B cell (primary cell): ENCODE measurements around the gene IFNA2. TPM values are rescaled to one million over a fixed set of nuclear protein-coding genes. Genes with fewer than 3 reads are reported as not detected.

Experiments
- ATAC-seq: fragments of 200-7000 bp; cut with Tn5 transposase; one replicate; pipeline ENCODE4 v1.10.0; 2021; ENCODE audit warnings: low read depth, mild to moderate bottlenecking, moderate number of reproducible peaks, moderate library complexity
- CTCF ChIA-PET: fragments of 350-600 bp; sonication (Branson Sonifier 250); formaldehyde crosslinking; loops from one replicate; lab custom pipeline; 2021; ENCODE audit warnings: antibody characterized with exemption, inconsistent platforms; lab: Charles Lee
- POLR2A ChIA-PET: fragments of 350-600 bp; sonication (Branson Sonifier 250); formaldehyde crosslinking; loops from one replicate; lab custom pipeline; 2021; ENCODE audit warnings: antibody characterized with exemption; lab: Charles Lee
- DNase-seq: peaks from one replicate; pipeline ENCODE4 v3.0.0; 2013
- H2AFZ ChIP-seq: 2 replicates; pipeline ENCODE4 v1.6.1; 2012; ENCODE audit warnings: mild to moderate bottlenecking, low read depth, low read length; ENCODE audit not compliant: insufficient read depth, poor library complexity, severe bottlenecking
- H3K27ac ChIP-seq, 2 donors: 1 replicate in 1 of 2; 2 replicates in 1 of 2; pipeline ENCODE4 v1.5.1; 2012 to 2013; ENCODE audit warnings: low read length in 2 of 2, mild to moderate bottlenecking in 2 of 2, moderate library complexity in 1 of 2
- H3K27me3 ChIP-seq, 4 experiments: fragments of 200-600 bp in 1 of 4; sonication (generic) in 1 of 4; replicated peaks in 1 of 4; 1 replicate in 2 of 4; 2 replicates in 2 of 4; pipeline versions ENCODE4 v1.6.1 to v1.7.0; 2013 to 2016; ENCODE audit warnings: low read length in 3 of 4, mild to moderate bottlenecking in 2 of 4, mixed read lengths in 1 of 4, moderate library complexity in 1 of 4; ENCODE audit not compliant: insufficient read depth in 4 of 4, control insufficient read depth in 3 of 4; ENCODE audit errors: control extremely low read depth in 1 of 4
- H3K36me3 ChIP-seq, 2 experiments: replicated peaks in 1 of 2; 1 replicate in 1 of 2; 2 replicates in 1 of 2; pipeline versions ENCODE4 v1.6.1 to v1.7.1; 2013; ENCODE audit warnings: low read length in 1 of 2; ENCODE audit not compliant: insufficient read depth in 2 of 2, control insufficient read depth in 1 of 2; ENCODE audit errors: control extremely low read depth in 1 of 2, extremely low read depth in 1 of 2
- H3K4me1 ChIP-seq, 2 donors: fragments of 200-600 bp in 1 of 2; sonication (generic) in 1 of 2; 1 replicate in 1 of 2; 2 replicates in 1 of 2; pipeline versions ENCODE4 v1.5.1 to v1.6.1; 2013 to 2017; ENCODE audit warnings: low read length in 2 of 2; ENCODE audit not compliant: control insufficient read depth in 2 of 2, insufficient read depth in 2 of 2
- H3K4me2 ChIP-seq: replicated peaks from 2 replicates; pipeline ENCODE3; 2012; ENCODE audit warnings: mild to moderate bottlenecking, low read depth, low read length; ENCODE audit not compliant: poor library complexity, severe bottlenecking
- H3K4me3 ChIP-seq, 5 experiments: fragments of 200-600 bp in 1 of 5; sonication (generic) in 1 of 5; 1 replicate in 3 of 5; 2 replicates in 2 of 5; pipeline versions ENCODE4 v1.5.1 to v1.7.0; 2011 to 2016; ENCODE audit warnings: low read length in 4 of 5, mild to moderate bottlenecking in 4 of 5, low read depth in 2 of 5, control low read depth in 1 of 5, moderate library complexity in 1 of 5; ENCODE audit not compliant: insufficient read depth in 1 of 5; ENCODE audit errors: control extremely low read depth in 1 of 5, extremely low read depth in 1 of 5
- H3K79me2 ChIP-seq: fragments of 200-600 bp; sonication (generic); one replicate; pipeline ENCODE4 v1.6.0; 2016; ENCODE audit warnings: low read length; ENCODE audit not compliant: control insufficient read depth, insufficient read depth
- H3K9ac ChIP-seq: fragments of 200-600 bp; sonication (generic); 2 replicates; pipeline ENCODE4 v1.6.1; 2017; ENCODE audit warnings: mild to moderate bottlenecking, low read length, moderate library complexity
- H3K9me3 ChIP-seq, 3 donors: one replicate each; pipeline versions ENCODE4 v1.6.1 to v1.7.1; 2013; ENCODE audit warnings: low read length in 2 of 3; ENCODE audit not compliant: control insufficient read depth in 2 of 3, insufficient read depth in 1 of 3; ENCODE audit errors: control extremely low read depth in 1 of 3
- H4K20me1 ChIP-seq: 2 replicates; pipeline ENCODE4 v1.6.0; 2012; ENCODE audit warnings: mild to moderate bottlenecking, low read length; ENCODE audit not compliant: insufficient read depth, control insufficient read depth, poor library complexity, severe bottlenecking
- H3K27ac Mint-ChIP-seq: one replicate; pipeline ENCODE4 v1.8.0; 2021; ENCODE audit warnings: mixed read lengths
- H3K27me3 Mint-ChIP-seq: one replicate; pipeline ENCODE4 v1.8.0; 2021; ENCODE audit warnings: mixed read lengths
- H3K4me1 Mint-ChIP-seq: one replicate; pipeline ENCODE4 v1.8.0; 2021; ENCODE audit warnings: mixed read lengths
- H3K4me3 Mint-ChIP-seq: one replicate; pipeline ENCODE4 v1.8.0; 2021; ENCODE audit warnings: mixed read lengths
- H3K9me3 Mint-ChIP-seq: one replicate; pipeline ENCODE4 v1.8.0; 2022; ENCODE audit warnings: mixed read lengths; ENCODE audit not compliant: insufficient read depth
- CTCF ChIP-seq: fragments of 200-600 bp; IDR thresholded peaks from one replicate; pipeline ENCODE4 v1.8.0; 2022; ENCODE audit warnings: antibody characterized with exemption, mild to moderate bottlenecking
- EZH2 ChIP-seq: IDR thresholded peaks from 2 replicates; pipeline ENCODE4 v1.6.1; 2012; ENCODE audit warnings: borderline replicate concordance, low read depth, mild to moderate bottlenecking, moderate library complexity, low read length; ENCODE audit not compliant: insufficient read depth, poor library complexity, severe bottlenecking
- WGBS: methylation state at CpG from one replicate; pipeline ENCODE4 v1.1.5; 2013; ENCODE audit warnings: missing lambda C conversion rate; ENCODE audit not compliant: insufficient coverage; 5-methylcytosine and 5-hydroxymethylcytosine counted together
- intact Hi-C: fragments of 100-400 bp; cut with micrococcal nuclease; formaldehyde crosslinking; loops from one replicate; pipeline ENCODE4 v1.10.0; 2022
- polyA plus RNA-seq: library from polyadenylated mRNA; depleted of rRNA; stranded (reverse); fragments of >200 nt; gene quantifications from 2 replicates; pipeline ENCODE4 v1.2.3, GENCODE V29; 2012
- total RNA-seq, 2 donors: library from RNA; stranded (reverse); fragments of 120-200 nt in 1 of 2; gene quantifications; 1 replicate in 1 of 2; 2 replicates in 1 of 2; pipeline versions ENCODE4 v1.2.3 to v1.2.4, GENCODE V29; 2013 to 2022

The IFNA2 gene
- total and polyA plus RNA-seq, 2 donors (not counting 1 experiment from before 2014, with no cell fraction given) = not detected

GRCh38 chr9:21408817-21409216, 23.6 kb upstream of the IFNA2 start, which contains the start of gene IFNA8:
Gene IFNA8, plus strand, starts transcription at chr9:21409117. Its CDS starts 60 bp downstream, at chr9:21409177.
- intact Hi-C loops = no loop called here
- no peak for TF ChIP-seq EZH2
- TF ChIP-seq CTCF = no peak
- H3K27ac Mint-ChIP-seq = no peak within 1 kb of the TSS
- no peaks in the 10 kb centered on the region for H3K9me3 ChIP-seq
- H3K4me3 ChIP-seq = no peak within 1 kb of the TSS
- no peak within 1 kb of the TSS for H3K4me3 Mint-ChIP-seq
- H3K9me3 Mint-ChIP-seq = no peaks in the 10 kb centered on the region
- H3K4me1 Mint-ChIP-seq = peaks cover 28% of the 10 kb centered on the region
- H3K79me2 ChIP-seq = no peaks in the 10 kb centered on the region
- ChIA-PET POLR2A (no interaction called here), CTCF (interaction anchor here (0.6 to 1.0 kb wide), 4 partner anchors 13 to 79 kb away, joined by 3 to 5 read pairs (median 3); no protein-coding TSS in a partner anchor)
- no peaks in the 10 kb centered on the region for H4K20me1 ChIP-seq
- DNase-seq = no peak
- peaks cover 21 to 24% of the 10 kb centered on the region in 2 donors for H3K4me1 ChIP-seq
- no peak within 1 kb of the TSS for H3K27ac ChIP-seq
- H3K9ac ChIP-seq = no peak within 1 kb of the TSS
- peaks cover 0 to 17% (median 11%) of the 10 kb centered on the region in 4 experiments for H3K27me3 ChIP-seq
- ATAC-seq = no peak
- peaks cover 49% of the 10 kb centered on the region for H3K27me3 Mint-ChIP-seq
- WGBS = no CpG with 5 or more reads among the region's 1 CpG
- no peak within 1 kb of the TSS for H3K4me2 ChIP-seq
- no peak within 1 kb of the TSS for H2AFZ ChIP-seq
- no peaks in the 10 kb centered on the region for H3K36me3 ChIP-seq

- Histone ChIP-seq H3K4me3 (no peak overlapping the region), H3K9me3 (no peaks in the 10 kb centered on the region), H3K27me3 (peaks cover 1 to 35% (median 27%) of the 10 kb centered on the region in 4 experiments), H2AFZ (no peak overlapping the region), H3K36me3 (no peaks in the 10 kb centered on the region), H3K27ac (no peak overlapping the region), H3K79me2 (no peaks in the 10 kb centered on the region), H3K4me1 (peaks cover 9 to 14% of the 10 kb centered on the region in 2 donors), H4K20me1 (no peaks in the 10 kb centered on the region), H3K4me2 (no peak overlapping the region), H3K9ac (no peak overlapping the region)
- 100% methylated on average over 1 of the region's 3 CpGs for WGBS
- Mint-ChIP-seq H3K27me3 (peaks cover 53% of the 10 kb centered on the region), H3K4me3 (no peak overlapping the region), H3K4me1 (peaks cover 10% of the 10 kb centered on the region), H3K9me3 (no peaks in the 10 kb centered on the region), H3K27ac (no peak overlapping the region)
- DNase-seq (no peak), ATAC-seq (no peak)
- intact Hi-C loops = no loop called here
- TF ChIP-seq CTCF (no peak), EZH2 (no peak)
- ChIA-PET CTCF (interaction anchor here (0.7 to 2.1 kb wide), 3 partner anchors 28 to 78 kb away, joined by 3 to 8 read pairs (median 4); no protein-coding TSS in a partner anchor), POLR2A (no interaction called here)
Measured at GRCh38 chr9:21404146-21404545, 18.9 kb upstream of the IFNA2 start.
